GM21619 (cell line): ENCODE data around the gene NTNG2.

ENCODE experiments used
- ATAC-seq: cut with Tn5 transposase; IDR thresholded peaks from one replicate; pipeline ENCODE4 v1.9.1; 2021; ENCODE audit not compliant: unreplicated experiment

NTNG2 gene

GRCh38 chr9:132169672-132170392 is 8.0 kb downstream of the NTNG2 start:
- ATAC-seq, result no peak

GRCh38 chr9:132171702-132172101 is 9.8 kb downstream of the NTNG2 start:
- no peak for ATAC-seq

GRCh38 chr9:132172185-132172584 is 10.3 kb downstream of the NTNG2 start:
- no peak for ATAC-seq

- ATAC-seq, result no peak
Measured at GRCh38 chr9:132175431-132175830, 13.6 kb downstream of the NTNG2 start.

GRCh38 chr9:132176338-132176737 is 14.5 kb downstream of the NTNG2 start:
- no peak for ATAC-seq

- no peak for ATAC-seq
Measured at GRCh38 chr9:132181796-132182313, 20.0 kb downstream of the NTNG2 start.

GRCh38 chr9:132182314-132183091 is 20.6 kb downstream of the NTNG2 start:
- no peak for ATAC-seq

GRCh38 chr9:132183134-132183533 is 21.3 kb downstream of the NTNG2 start:
- ATAC-seq, result no peak

GRCh38 chr9:132183715-132184114 is 21.9 kb downstream of the NTNG2 start:
- no peak for ATAC-seq

- ATAC-seq, result no peak
Measured at GRCh38 chr9:132184124-132184523, 22.3 kb downstream of the NTNG2 start.

GRCh38 chr9:132185073-132186009 is 23.5 kb downstream of the NTNG2 start:
- no peak for ATAC-seq

GRCh38 chr9:132187121-132187620 is 25.3 kb downstream of the NTNG2 start:
- ATAC-seq, result no peak

GRCh38 chr9:132190966-132191365 is 29.1 kb downstream of the NTNG2 start:
- ATAC-seq, result no peak

GRCh38 chr9:132192728-132193127 is 30.9 kb downstream of the NTNG2 start:
- ATAC-seq, result no peak

GRCh38 chr9:132193227-132194124 is 31.6 kb downstream of the NTNG2 start:
- ATAC-seq, result no peak

GRCh38 chr9:132194508-132194907 is 32.6 kb downstream of the NTNG2 start:
- no peak for ATAC-seq

GRCh38 chr9:132197315-132197714 is 35.5 kb downstream of the NTNG2 start:
- ATAC-seq, result no peak

- no peak for ATAC-seq
Measured at GRCh38 chr9:132197856-132198550, 36.1 kb downstream of the NTNG2 start.

- no peak for ATAC-seq
Measured at GRCh38 chr9:132199056-132199455, 37.2 kb downstream of the NTNG2 start.
